LNCaP clone FGC (cell line): ENCODE measurements around the gene MYEF2.

Experiments
- DNase-seq: peaks from one replicate; pipeline ENCODE4 v3.0.0-alpha.2; 2011; ENCODE audit warnings: low read depth
- H3K4me3 ChIP-seq: 2 replicates; pipeline ENCODE4 v1.5.1; 2011; ENCODE audit warnings: mild to moderate bottlenecking, low read depth, low read length, control low read depth
- TF ChIP-seq, protein P1 (sequence below): IDR thresholded peaks from 2 replicates; pipeline ENCODE4 v1.5.1; 2012; ENCODE audit warnings: mild to moderate bottlenecking; ENCODE audit not compliant: control insufficient read depth, insufficient read depth; ENCODE audit errors: extremely low read depth

MYEF2 gene

GRCh38 chr15:48202068-48202467, 24.0 kb upstream of the MYEF2 start:
- TF ChIP-seq, protein P1, sequence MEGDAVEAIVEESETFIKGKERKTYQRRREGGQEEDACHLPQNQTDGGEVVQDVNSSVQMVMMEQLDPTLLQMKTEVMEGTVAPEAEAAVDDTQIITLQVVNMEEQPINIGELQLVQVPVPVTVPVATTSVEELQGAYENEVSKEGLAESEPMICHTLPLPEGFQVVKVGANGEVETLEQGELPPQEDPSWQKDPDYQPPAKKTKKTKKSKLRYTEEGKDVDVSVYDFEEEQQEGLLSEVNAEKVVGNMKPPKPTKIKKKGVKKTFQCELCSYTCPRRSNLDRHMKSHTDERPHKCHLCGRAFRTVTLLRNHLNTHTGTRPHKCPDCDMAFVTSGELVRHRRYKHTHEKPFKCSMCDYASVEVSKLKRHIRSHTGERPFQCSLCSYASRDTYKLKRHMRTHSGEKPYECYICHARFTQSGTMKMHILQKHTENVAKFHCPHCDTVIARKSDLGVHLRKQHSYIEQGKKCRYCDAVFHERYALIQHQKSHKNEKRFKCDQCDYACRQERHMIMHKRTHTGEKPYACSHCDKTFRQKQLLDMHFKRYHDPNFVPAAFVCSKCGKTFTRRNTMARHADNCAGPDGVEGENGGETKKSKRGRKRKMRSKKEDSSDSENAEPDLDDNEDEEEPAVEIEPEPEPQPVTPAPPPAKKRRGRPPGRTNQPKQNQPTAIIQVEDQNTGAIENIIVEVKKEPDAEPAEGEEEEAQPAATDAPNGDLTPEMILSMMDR, result no peak
- DNase-seq, result no peak
- no peak overlapping the region for H3K4me3 ChIP-seq

DNA sequence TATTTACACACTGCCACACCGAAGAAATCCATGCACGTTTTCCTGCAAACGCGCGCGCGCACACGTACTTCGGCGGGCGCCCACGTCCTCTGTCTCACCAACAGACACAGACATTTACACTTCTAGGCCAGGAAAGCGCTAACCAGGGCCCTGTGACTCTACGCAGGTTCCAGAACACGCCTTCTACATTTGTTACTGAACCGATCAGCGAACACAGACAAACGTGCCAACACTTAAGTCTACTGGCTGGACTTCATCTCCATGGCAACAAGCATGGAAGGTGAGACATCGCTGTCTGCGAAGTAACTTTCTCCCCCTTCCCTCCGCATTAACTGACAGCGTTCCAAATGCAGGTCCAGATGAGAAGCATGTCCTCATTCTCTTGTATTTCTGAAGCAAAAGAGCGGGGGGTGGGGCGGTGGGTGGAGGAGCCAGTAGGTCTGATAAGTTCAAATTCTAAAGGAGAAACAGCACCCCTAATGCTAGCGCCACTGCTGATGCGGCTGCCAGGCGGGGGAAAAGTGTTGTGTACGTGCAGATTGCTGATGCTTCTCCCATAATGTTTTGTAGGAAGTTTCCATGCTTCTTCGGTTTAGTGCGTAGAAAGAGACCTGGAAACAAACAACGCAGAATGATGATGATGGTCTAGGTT, 13.6 kb upstream of the MYEF2 start, which contains the start of gene CTXN2:
CTXN2 (plus strand) TSS at position 92 of the 652 bp plus-strand sequence. CDS start 9,636 bp downstream, outside the sequence.
- TF ChIP-seq, protein P1, result no peak
- no peak within 1 kb of the TSS for H3K4me3 ChIP-seq
- DNase-seq, result no peak

DNA sequence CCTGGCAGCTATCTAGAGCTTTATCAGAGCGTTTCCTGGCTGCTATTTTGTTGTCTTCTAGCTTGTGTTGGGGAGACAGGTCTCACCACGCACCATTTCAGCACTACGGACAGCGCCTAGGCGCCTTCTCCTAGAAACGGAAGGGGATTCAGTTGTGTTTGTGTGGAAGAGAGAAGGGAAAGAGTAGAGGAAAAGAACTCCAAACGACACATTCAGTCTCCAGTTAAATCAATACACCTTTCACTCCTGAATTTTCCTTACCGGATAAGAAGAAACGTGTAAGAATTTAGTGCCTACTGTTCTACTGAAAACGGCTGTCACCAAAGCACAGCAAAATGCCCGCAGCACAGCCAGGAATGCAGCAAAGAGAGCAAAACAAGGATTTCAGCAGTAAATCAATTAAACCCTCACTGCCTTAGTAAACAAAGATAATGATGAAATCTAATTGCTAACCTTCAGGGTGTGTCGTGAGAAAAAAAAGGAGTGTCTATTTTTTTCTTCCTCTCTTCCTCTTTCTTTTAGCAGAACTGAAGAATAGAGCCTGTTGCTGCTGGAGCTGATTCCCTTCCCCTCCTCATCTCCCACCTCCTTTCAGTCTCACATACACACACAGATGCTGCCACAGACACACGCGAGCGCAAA, 13.0 kb upstream of the MYEF2 start:
- peak; percentile 50 for DNase-seq
- TF ChIP-seq, protein P1, result no peak
- no peak overlapping the region for H3K4me3 ChIP-seq

DNA sequence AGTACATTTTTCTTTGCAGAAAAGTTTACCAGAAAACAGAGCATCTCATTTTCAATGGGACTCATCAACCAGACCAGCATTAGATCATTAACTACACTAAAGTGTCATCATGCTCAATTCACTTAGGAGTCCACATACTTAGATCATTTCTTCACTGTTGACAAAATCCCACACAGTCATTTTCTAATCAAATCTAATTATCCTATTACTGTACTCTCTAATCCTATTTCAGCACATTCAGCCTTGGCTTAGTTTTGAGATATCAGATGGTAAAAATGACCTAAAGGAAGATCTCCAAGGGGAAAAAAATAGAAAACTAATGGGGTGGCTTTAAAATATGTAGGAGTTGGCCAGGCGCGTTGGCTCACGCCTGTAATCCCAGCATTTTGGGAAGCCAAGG, 8.2 kb upstream of the MYEF2 start:
- TF ChIP-seq, protein P1, result no peak
- no peak for DNase-seq

GRCh38 chr15:48185529-48185928, 7.4 kb upstream of the MYEF2 start:
- DNase-seq, result no peak
- TF ChIP-seq, protein P1, result no peak
- no peak overlapping the region for H3K4me3 ChIP-seq

More for the DNA sequence above, 8.2 kb upstream of the MYEF2 start:
- H3K4me3 ChIP-seq, result no peak overlapping the region

GRCh38 chr15:48182749-48183148, 4.7 kb upstream of the MYEF2 start:
- TF ChIP-seq, protein P1, result no peak
- no peak for DNase-seq
- H3K4me3 ChIP-seq, result no peak overlapping the region

DNA sequence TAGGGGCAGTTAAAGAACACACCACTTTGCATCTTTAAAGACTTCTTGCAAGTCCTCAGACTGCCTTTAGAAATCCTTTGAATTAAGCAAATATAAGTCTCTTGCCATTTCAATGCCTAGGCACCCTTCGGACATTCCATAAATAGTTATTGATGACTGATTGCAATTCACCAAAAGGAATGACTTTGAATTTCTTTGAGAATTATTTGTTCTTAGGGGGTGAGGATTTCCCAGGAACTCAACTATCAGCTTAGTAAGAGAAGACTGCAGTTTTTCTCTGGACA, 495 bp upstream of the MYEF2 start:
- no peak for DNase-seq
- peak overlapping the region; percentile 51 for H3K4me3 ChIP-seq

More for the DNA sequence above, 495 bp upstream of the MYEF2 start:
- TF ChIP-seq, protein P1, result no peak
